Tibial nerve (tissue), 4 donors: ENCODE measurements around the gene CNTN5. TPM values are rescaled to one million over a fixed set of nuclear protein-coding genes. Genes with fewer than 3 reads are reported as not detected.

Experiments used
- DNase-seq, 2 donors: peaks; one replicate each; pipeline ENCODE4 v3.0.0-alpha.2; 2019; ENCODE audit warnings: low spot score in 2 of 2
- H3K27ac ChIP-seq, 4 donors: fragments of 200-600 bp; sonication (generic) in 3 of 4; one replicate each; pipeline ENCODE4 v1.5.1; 2017 to 2019; ENCODE audit warnings: mild to moderate bottlenecking in 1 of 4
- H3K27me3 ChIP-seq, 2 donors: fragments of 200-600 bp; sonication (generic) in 1 of 2; one replicate each; pipeline versions ENCODE4 v1.5.1 to v1.6.0; 2017 to 2019
- H3K36me3 ChIP-seq, 3 donors: fragments of 200-600 bp; sonication (generic); one replicate each; pipeline ENCODE4 v1.5.1; 2018 to 2019
- H3K4me1 ChIP-seq, 4 donors: fragments of 200-600 bp; sonication (generic) in 3 of 4; one replicate each; pipeline ENCODE4 v1.5.1; 2017 to 2019
- H3K4me3 ChIP-seq, 4 donors: fragments of 200-600 bp; sonication (generic) in 3 of 4; one replicate each; pipeline ENCODE4 v1.5.1; 2017 to 2019; ENCODE audit warnings: mild to moderate bottlenecking in 1 of 4, moderate library complexity in 1 of 4
- H3K9me3 ChIP-seq, 4 donors: fragments of 200-600 bp; sonication (generic) in 3 of 4; one replicate each; pipeline ENCODE4 v1.5.1; 2017 to 2019
- CTCF ChIP-seq, 5 experiments: fragments of 200-600 bp in 3 of 5; fragments of 450-650 bp in 2 of 5; sonication (generic) in 3 of 5; IDR thresholded peaks; one replicate each; pipeline ENCODE4 v1.5.1; 2016 to 2019; ENCODE audit warnings: antibody characterized with exemption in 5 of 5, mild to moderate bottlenecking in 3 of 5, moderate library complexity in 2 of 5
- EP300 ChIP-seq, 2 donors: sonication (generic); formaldehyde crosslinking; IDR thresholded peaks; one replicate each; pipeline ENCODE4 v1.6.1; 2017; ENCODE audit warnings: antibody characterized with exemption in 2 of 2, mild to moderate bottlenecking in 1 of 2
- POLR2A ChIP-seq, 2 donors: fragments of 450-650 bp; IDR thresholded peaks; one replicate each; pipeline ENCODE4 v1.6.1; 2017; ENCODE audit warnings: antibody characterized with exemption in 2 of 2, mild to moderate bottlenecking in 2 of 2, moderate library complexity in 2 of 2
- WGBS, 2 donors: methylation state at CpG; one replicate each; pipeline ENCODE4 v1.1.5; 2018; 5-methylcytosine and 5-hydroxymethylcytosine counted together
- total RNA-seq, 4 donors: library from RNA; depleted of rRNA; stranded (reverse); fragments of >200 nt; gene quantifications; one replicate each; pipeline ENCODE4 v1.1.0, GENCODE V29; 2016

Gene CNTN5
- total RNA-seq, 4 donors from 2014 or later = under 0.01 to 0.22 TPM; not detected in 2

GRCh38 chr11:99640671-99641070 lies 619.9 kb downstream of the CNTN5 start:
- H3K36me3 ChIP-seq = no peaks in the 10 kb centered on the region
- no peak overlapping the region for H3K4me3 ChIP-seq
- no peak for DNase-seq
- peaks cover 0 to 5% (median 0%) of the 10 kb centered on the region in 4 donors for H3K9me3 ChIP-seq
- TF ChIP-seq CTCF (IDR thresholded peaks at IDR 0.05) (no peak), EP300 (IDR thresholded peaks at IDR 0.05) (no peak), POLR2A (IDR thresholded peaks at IDR 0.05) (no peak)
- no peaks in the 10 kb centered on the region for H3K27me3 ChIP-seq
- H3K4me1 ChIP-seq = no peaks in the 10 kb centered on the region
- H3K27ac ChIP-seq = no peak overlapping the region

DNA sequence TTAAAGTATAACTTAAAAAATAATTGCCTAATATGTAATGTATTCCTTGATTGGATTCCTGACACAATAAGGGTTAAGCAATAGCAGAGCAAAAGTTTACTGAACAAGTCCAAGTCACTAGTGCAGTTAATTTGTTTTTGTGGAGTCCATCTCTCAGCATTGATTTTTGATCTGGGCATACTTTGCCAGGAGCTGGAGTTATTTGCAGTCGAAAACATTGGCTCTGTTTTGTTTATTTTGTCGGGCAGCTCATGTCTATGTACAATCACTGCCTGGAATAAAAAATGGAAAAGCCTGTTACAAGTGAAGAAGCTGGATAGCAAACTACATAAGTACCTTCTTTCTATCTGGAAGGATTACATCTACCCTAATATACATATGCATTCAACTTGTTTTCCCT lies 625.2 kb downstream of the CNTN5 start:
- Histone ChIP-seq H3K27ac (no peak overlapping the region), H3K4me3 (no peak overlapping the region), H3K9me3 (peaks cover 0 to 6% (median 0%) of the 10 kb centered on the region in 4 donors), H3K36me3 (no peaks in the 10 kb centered on the region), H3K4me1 (no peaks in the 10 kb centered on the region), H3K27me3 (no peaks in the 10 kb centered on the region)
- 82 to 90% methylated on average over 2 of the region's 2 CpGs for WGBS, 2 donors
- no peak for DNase-seq
- no peak for TF ChIP-seq CTCF (IDR thresholded peaks at IDR 0.05)
- no peak for TF ChIP-seq POLR2A (IDR thresholded peaks at IDR 0.05)
- no peak for TF ChIP-seq EP300 (IDR thresholded peaks at IDR 0.05)

- TF ChIP-seq POLR2A (IDR thresholded peaks at IDR 0.05) = no peak
- no peak for TF ChIP-seq CTCF (IDR thresholded peaks at IDR 0.05)
- no peak for TF ChIP-seq EP300 (IDR thresholded peaks at IDR 0.05)
Measured at GRCh38 chr11:99670067-99670676, 649.4 kb downstream of the CNTN5 start.

DNA sequence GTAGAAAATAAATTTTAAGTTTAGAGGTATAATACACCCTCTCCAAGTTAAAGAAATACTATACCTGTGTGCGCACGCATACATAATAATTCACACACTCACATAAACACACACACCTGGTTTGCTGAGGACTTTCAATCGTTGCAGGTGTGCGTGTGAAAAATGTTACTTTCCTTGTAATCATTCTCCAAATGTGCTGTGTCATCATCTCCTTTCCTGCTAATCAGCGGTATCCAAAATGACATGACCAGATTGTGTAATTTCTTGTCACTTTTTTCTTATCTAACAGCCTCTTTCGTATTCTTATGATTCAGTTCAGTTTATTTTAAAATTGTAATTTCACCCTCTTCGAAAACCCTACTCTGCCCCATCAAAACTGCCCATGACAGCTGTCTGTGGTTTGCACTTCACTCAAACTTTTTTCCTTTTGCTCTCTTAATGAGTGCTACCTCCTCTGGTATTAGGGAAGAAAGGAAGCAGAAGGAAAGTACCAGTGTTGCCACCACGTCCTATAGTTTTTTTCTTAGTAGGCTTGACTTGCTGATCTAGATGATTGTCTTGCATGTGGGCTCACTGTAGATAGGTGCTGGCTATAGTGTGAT lies 651.2 kb downstream of the CNTN5 start:
- H3K4me1 ChIP-seq = no peaks in the 10 kb centered on the region
- no peak overlapping the region for H3K27ac ChIP-seq
- H3K4me3 ChIP-seq = no peak overlapping the region
- no peaks in the 10 kb centered on the region for H3K27me3 ChIP-seq
- no peak for DNase-seq
- no peaks in the 10 kb centered on the region for H3K9me3 ChIP-seq
- no peaks in the 10 kb centered on the region for H3K36me3 ChIP-seq
- TF ChIP-seq POLR2A (IDR thresholded peaks at IDR 0.05) (no peak), CTCF (IDR thresholded peaks at IDR 0.05) (no peak), EP300 (IDR thresholded peaks at IDR 0.05) (no peak)
- 86 to 87% methylated on average over 8 of the region's 8 CpGs for WGBS, 2 donors

More at GRCh38 chr11:99670067-99670676, 649.4 kb downstream of the CNTN5 start:
- DNase-seq = no peak
- Histone ChIP-seq H3K9me3 (no peaks in the 10 kb centered on the region), H3K27ac (no peak overlapping the region), H3K36me3 (no peaks in the 10 kb centered on the region), H3K4me1 (no peaks in the 10 kb centered on the region), H3K27me3 (no peaks in the 10 kb centered on the region), H3K4me3 (no peak overlapping the region)
- WGBS, 2 donors = 74 to 85% methylated on average over 2 of the region's 2 CpGs

DNA sequence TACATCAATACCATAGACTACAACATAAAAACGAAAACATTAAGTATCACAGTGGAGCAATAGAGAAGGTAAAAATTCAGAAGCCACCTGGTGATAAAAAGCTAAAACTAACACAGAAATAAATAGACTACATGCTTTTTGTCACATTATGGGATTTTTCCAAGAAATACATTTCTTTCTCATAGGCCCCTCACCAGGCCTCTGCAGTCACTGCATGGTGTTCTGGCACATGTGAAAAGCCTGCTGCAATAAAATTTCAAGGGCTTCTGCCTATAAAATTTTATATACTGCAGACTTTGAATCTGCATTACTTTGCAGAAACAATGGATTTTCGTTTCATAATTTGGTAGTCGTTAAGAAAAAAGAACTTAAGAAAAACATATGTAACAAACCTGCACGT lies 655.5 kb downstream of the CNTN5 start:
- no peaks in the 10 kb centered on the region for H3K4me1 ChIP-seq
- H3K4me3 ChIP-seq = no peak overlapping the region
- no peaks in the 10 kb centered on the region for H3K9me3 ChIP-seq
- H3K36me3 ChIP-seq = no peaks in the 10 kb centered on the region
- no peak overlapping the region for H3K27ac ChIP-seq
- TF ChIP-seq EP300 (IDR thresholded peaks at IDR 0.05) (no peak), POLR2A (IDR thresholded peaks at IDR 0.05) (no peak), CTCF (IDR thresholded peaks at IDR 0.05) (no peak)
- no peak for DNase-seq
- H3K27me3 ChIP-seq = no peaks in the 10 kb centered on the region
- 61 to 78% methylated on average over 4 of the region's 4 CpGs for WGBS, 2 donors
